Left renal pelvis (tissue), 4 donors: ENCODE measurements around the gene WWC2. TPM values are rescaled to one million over a fixed set of nuclear protein-coding genes. Genes with fewer than 3 reads are reported as not detected.

ENCODE experiments used
- DNase-seq, 4 donors: peaks; one replicate each; pipeline ENCODE4 v3.0.0-alpha.2; 2013; ENCODE audit warnings: low read depth in 4 of 4, low spot score in 3 of 4
- polyA plus RNA-seq, 4 donors: library from polyadenylated mRNA; unstranded; fragments of 120-200 nt; gene quantifications; one replicate each; pipeline ENCODE4 v1.2.1, GENCODE V29; 2013; ENCODE audit not compliant: insufficient read length in 4 of 4

WWC2 gene
- polyA plus RNA-seq, 4 donors, result 40.0 to 60.5 (median 59.1) TPM

- DNase-seq, result no peak
These were observed 246.2 kb downstream of the WWC2 start for GRCh38 chr4:183345261-183345660.

GRCh38 chr4:183347146-183347545 is 248.1 kb downstream of the WWC2 start:
- DNase-seq, result no peak

GRCh38 chr4:183347566-183347965 is 248.5 kb downstream of the WWC2 start:
- DNase-seq, result no peak

GRCh38 chr4:183348136-183348535 is 249.1 kb downstream of the WWC2 start:
- no peak for DNase-seq

- DNase-seq, result no peak
These were observed 249.9 kb downstream of the WWC2 start for GRCh38 chr4:183348706-183349659.

- DNase-seq, result no peak
These were observed 250.6 kb downstream of the WWC2 start for GRCh38 chr4:183349673-183350072.

GRCh38 chr4:183350317-183351071 is 251.4 kb downstream of the WWC2 start:
- DNase-seq, result no peak

GRCh38 chr4:183352546-183352945 is 253.5 kb downstream of the WWC2 start:
- DNase-seq, result no peak

GRCh38 chr4:183353557-183353956 is 254.5 kb downstream of the WWC2 start:
- DNase-seq, result no peak

GRCh38 chr4:183354219-183354618 is 255.2 kb downstream of the WWC2 start:
- DNase-seq, result no peak

- no peak for DNase-seq
These were observed 256.3 kb downstream of the WWC2 start for GRCh38 chr4:183355405-183355804.

- no peak for DNase-seq
These were observed 257.2 kb downstream of the WWC2 start for GRCh38 chr4:183356173-183356830.

GRCh38 chr4:183356931-183357675 is 258.0 kb downstream of the WWC2 start:
- no peak for DNase-seq

GRCh38 chr4:183358215-183358755 is 259.2 kb downstream of the WWC2 start:
- DNase-seq, result no peak

GRCh38 chr4:183360161-183360919 is 261.3 kb downstream of the WWC2 start:
- no peak for DNase-seq

GRCh38 chr4:183362036-183362435 is 263.0 kb downstream of the WWC2 start:
- no peak for DNase-seq

GRCh38 chr4:183362916-183363542 is 264.0 kb downstream of the WWC2 start:
- no peak for DNase-seq

GRCh38 chr4:183364025-183364424 is 265.0 kb downstream of the WWC2 start:
- no peak for DNase-seq
